HUES48 (cell line): Measurements from ENCODE around the gene ANKFY1.
"Not testable (repeated sequence)": the region's sequence is repeated elsewhere in the genome, so short reads cannot be mapped to it uniquely, and the experiment has no call there.

Source experiments
- H3K27ac ChIP-seq: one replicate; pipeline ENCODE4 v1.7.0; 2013; ENCODE audit warnings: low read depth, low read length, inconsistent platforms
- H3K27me3 ChIP-seq: 2 replicates; pipeline ENCODE4 v1.6.1; 2013; ENCODE audit warnings: mild to moderate bottlenecking, low read length; ENCODE audit not compliant: control insufficient read depth, insufficient read depth
- H3K36me3 ChIP-seq: 2 replicates; pipeline ENCODE4 v1.6.1; 2013; ENCODE audit warnings: low read length; ENCODE audit not compliant: control insufficient read depth, insufficient read depth
- H3K4me1 ChIP-seq: 2 replicates; pipeline ENCODE4 v1.6.1; 2013; ENCODE audit warnings: mild to moderate bottlenecking, low read length; ENCODE audit not compliant: control insufficient read depth, insufficient read depth
- H3K4me3 ChIP-seq: 2 replicates; pipeline ENCODE4 v1.5.1; 2013; ENCODE audit warnings: mild to moderate bottlenecking, low read depth, low read length
- H3K9ac ChIP-seq: 2 replicates; pipeline ENCODE4 v1.6.1; 2013; ENCODE audit warnings: mild to moderate bottlenecking, low read depth, low read length, moderate library complexity
- H3K9me3 ChIP-seq: 2 replicates; pipeline ENCODE4 v1.6.1; 2013; ENCODE audit warnings: low read length; ENCODE audit not compliant: control insufficient read depth, insufficient read depth

Gene ANKFY1

DNA sequence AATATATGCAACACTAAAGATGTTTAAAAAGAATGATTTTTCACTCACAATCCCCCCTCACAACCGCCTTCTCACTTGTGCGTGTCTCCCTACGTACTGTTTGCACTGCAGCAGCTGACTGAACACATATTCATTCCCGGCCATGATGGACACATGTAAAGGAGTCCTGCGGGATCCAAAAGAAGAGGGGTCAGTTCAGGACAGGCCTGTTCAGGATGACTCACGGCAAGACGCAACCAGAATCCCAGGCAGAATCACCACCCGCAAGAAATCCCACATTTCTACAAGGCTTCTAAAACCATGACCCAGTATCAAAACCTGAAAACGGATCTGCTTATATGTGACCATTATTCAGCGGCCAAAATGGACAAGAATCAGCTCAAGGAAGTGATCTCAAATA is 68.5 kb downstream of the ANKFY1 start:
- Histone ChIP-seq H3K4me1 (no peaks in the 10 kb centered on the region), H3K27me3 (no peaks in the 10 kb centered on the region), H3K27ac (peak overlapping the region; percentile 8), H3K9me3 (no peaks in the 10 kb centered on the region), H3K9ac (no peak overlapping the region), H3K36me3 (peaks cover 64% of the 10 kb centered on the region), H3K4me3 (no peak overlapping the region)

GRCh38 chr17:4194796-4195195 is 69.0 kb downstream of the ANKFY1 start:
- Histone ChIP-seq H3K9ac (no peak overlapping the region), H3K4me3 (no peak overlapping the region), H3K36me3 (peaks cover 68% of the 10 kb centered on the region), H3K4me1 (no peaks in the 10 kb centered on the region), H3K27me3 (no peaks in the 10 kb centered on the region), H3K9me3 (no peaks in the 10 kb centered on the region), H3K27ac (no peak overlapping the region)

- H3K4me3 ChIP-seq, H3K27ac ChIP-seq, H3K9ac ChIP-seq, H3K27me3 ChIP-seq, H3K9me3 ChIP-seq: not testable (repeated sequence)
- H3K4me1 ChIP-seq: peaks cover 10% of the 10 kb centered on the region
- H3K36me3 ChIP-seq: peaks cover 81% of the 10 kb centered on the region
Observed at GRCh38 chr17:4190791-4191190, 73.0 kb downstream of the ANKFY1 start.

- H3K27ac ChIP-seq: no peak overlapping the region
- H3K4me1 ChIP-seq: peaks cover 10% of the 10 kb centered on the region
- no peak overlapping the region for H3K4me3 ChIP-seq
- no peaks in the 10 kb centered on the region for H3K9me3 ChIP-seq
- no peak overlapping the region for H3K9ac ChIP-seq
- H3K27me3 ChIP-seq: no peaks in the 10 kb centered on the region
- H3K36me3 ChIP-seq: peaks cover 78% of the 10 kb centered on the region
Observed at GRCh38 chr17:4189280-4189679, 74.5 kb downstream of the ANKFY1 start.

DNA sequence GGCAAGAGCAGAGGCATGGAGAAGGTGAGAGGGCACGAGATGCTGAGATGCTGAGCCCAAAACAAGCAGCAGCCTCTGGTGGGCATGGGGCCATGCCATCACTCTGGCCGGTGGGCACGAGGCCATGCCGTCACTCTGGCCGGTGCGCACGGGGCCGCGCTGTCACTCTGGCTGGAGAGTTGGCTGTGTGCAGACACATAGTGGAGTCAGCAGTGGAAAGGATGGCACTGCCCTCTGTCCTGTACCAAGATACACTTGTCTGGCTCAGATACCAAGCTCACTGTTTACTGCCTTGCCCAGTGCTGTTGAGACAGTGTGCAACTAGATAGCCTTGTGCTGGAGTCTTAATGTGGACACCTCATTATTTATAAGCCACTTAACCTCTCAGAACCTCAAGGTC is 75.7 kb downstream of the ANKFY1 start:
- no peak overlapping the region for H3K4me3 ChIP-seq
- H3K9me3 ChIP-seq: no peaks in the 10 kb centered on the region
- no peak overlapping the region for H3K27ac ChIP-seq
- H3K27me3 ChIP-seq: no peaks in the 10 kb centered on the region
- H3K36me3 ChIP-seq: peaks cover 83% of the 10 kb centered on the region
- peaks cover 10% of the 10 kb centered on the region for H3K4me1 ChIP-seq
- no peak overlapping the region for H3K9ac ChIP-seq

DNA sequence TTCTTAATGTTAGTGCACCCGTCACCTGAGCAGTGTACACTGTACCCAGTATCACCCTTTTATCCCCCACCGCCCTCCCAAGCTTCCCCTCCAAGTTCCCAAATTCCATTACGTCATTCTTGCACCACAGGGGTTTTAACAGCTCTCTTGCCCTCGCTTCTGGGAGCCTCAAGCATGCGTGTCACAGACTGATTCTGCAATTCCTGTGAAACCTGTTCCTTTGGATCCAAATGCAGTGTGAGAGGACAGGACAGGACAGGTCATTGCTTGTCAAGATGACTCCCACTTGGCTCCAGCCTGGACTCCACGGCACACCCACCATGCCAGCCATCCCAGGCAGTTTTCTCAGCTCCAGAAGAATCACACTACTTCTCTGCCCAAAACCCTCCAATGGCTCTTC is 76.7 kb downstream of the ANKFY1 start:
- H3K27ac ChIP-seq: peak overlapping the region; percentile 77
- no peak overlapping the region for H3K4me3 ChIP-seq
- H3K4me1 ChIP-seq: peaks cover 10% of the 10 kb centered on the region
- H3K9me3 ChIP-seq: no peaks in the 10 kb centered on the region
- H3K27me3 ChIP-seq: no peaks in the 10 kb centered on the region
- H3K36me3 ChIP-seq: peaks cover 85% of the 10 kb centered on the region
- peak overlapping the region; percentile 26; the same call in 1 of the 2 replicates for H3K9ac ChIP-seq

- peak overlapping the region; percentile 77 for H3K27ac ChIP-seq
- H3K9ac ChIP-seq: no peak overlapping the region
- H3K9me3 ChIP-seq: no peaks in the 10 kb centered on the region
- no peak overlapping the region for H3K4me3 ChIP-seq
- H3K36me3 ChIP-seq: peaks cover 92% of the 10 kb centered on the region
- H3K4me1 ChIP-seq: peaks cover 10% of the 10 kb centered on the region
- H3K27me3 ChIP-seq: no peaks in the 10 kb centered on the region
Observed at GRCh38 chr17:4186357-4186881, 77.4 kb downstream of the ANKFY1 start.

- no peak overlapping the region for H3K9ac ChIP-seq
- H3K36me3 ChIP-seq: peaks cover 94% of the 10 kb centered on the region
- no peak overlapping the region for H3K27ac ChIP-seq
- no peak overlapping the region for H3K4me3 ChIP-seq
- no peaks in the 10 kb centered on the region for H3K9me3 ChIP-seq
- no peaks in the 10 kb centered on the region for H3K27me3 ChIP-seq
- H3K4me1 ChIP-seq: peaks cover 10% of the 10 kb centered on the region
Observed at GRCh38 chr17:4185656-4186055, 78.1 kb downstream of the ANKFY1 start.

GRCh38 chr17:4184811-4185210 is 79.0 kb downstream of the ANKFY1 start:
- H3K36me3 ChIP-seq: peaks cover 92% of the 10 kb centered on the region
- no peaks in the 10 kb centered on the region for H3K27me3 ChIP-seq
- no peak overlapping the region for H3K9ac ChIP-seq
- no peak overlapping the region for H3K4me3 ChIP-seq
- no peaks in the 10 kb centered on the region for H3K9me3 ChIP-seq
- H3K27ac ChIP-seq: no peak overlapping the region
- H3K4me1 ChIP-seq: peaks cover 10% of the 10 kb centered on the region

DNA sequence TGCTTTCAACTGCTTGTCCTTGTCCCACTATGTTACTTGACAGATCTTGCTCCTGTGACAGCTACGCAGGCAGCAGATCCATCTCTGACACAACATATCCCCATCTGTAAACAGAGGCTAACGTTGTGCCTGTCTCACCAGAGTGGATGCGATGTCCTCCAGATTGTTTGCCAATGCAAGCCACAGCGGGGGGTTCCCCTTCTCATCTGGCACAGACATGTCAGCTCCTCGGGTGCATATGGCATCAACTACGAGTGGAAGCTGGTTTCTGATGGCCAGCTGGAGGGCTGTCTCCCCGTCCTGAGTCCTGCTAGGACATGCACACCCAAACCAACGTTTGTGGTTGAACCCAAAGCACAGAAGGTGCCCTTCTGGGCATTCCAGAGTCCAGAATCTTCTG is 81.7 kb downstream of the ANKFY1 start:
- Histone ChIP-seq H3K27me3 (no peaks in the 10 kb centered on the region), H3K9ac (no peak overlapping the region), H3K27ac (no peak overlapping the region), H3K4me3 (no peak overlapping the region), H3K36me3 (peaks cover 93% of the 10 kb centered on the region), H3K9me3 (no peaks in the 10 kb centered on the region), H3K4me1 (peaks cover 5% of the 10 kb centered on the region; the same call in 1 of the 2 replicates)

DNA sequence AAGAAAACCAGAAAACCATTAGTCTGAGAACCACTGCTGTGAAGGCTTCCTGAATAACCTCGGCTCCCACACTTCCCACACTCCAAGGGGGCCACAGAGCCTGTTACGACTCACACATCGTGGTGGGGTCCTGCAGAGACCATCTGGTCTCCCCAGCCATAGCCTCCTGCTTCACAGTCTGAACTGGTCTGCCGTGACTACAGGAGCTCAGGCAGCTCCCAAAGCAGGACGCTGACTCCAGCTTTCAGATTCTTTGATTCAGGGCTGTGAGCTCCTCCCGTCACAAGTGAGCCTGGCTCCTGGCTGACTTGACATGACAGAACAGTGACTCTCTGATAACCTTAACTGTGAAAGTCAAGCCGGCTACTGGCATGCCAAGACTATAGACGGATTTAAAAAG is 83.0 kb downstream of the ANKFY1 start:
- Histone ChIP-seq H3K4me3 (no peak overlapping the region), H3K4me1 (no peaks in the 10 kb centered on the region), H3K9ac (no peak overlapping the region), H3K27ac (no peak overlapping the region), H3K27me3 (no peaks in the 10 kb centered on the region), H3K9me3 (no peaks in the 10 kb centered on the region), H3K36me3 (peaks cover 93% of the 10 kb centered on the region)

- no peaks in the 10 kb centered on the region for H3K4me1 ChIP-seq
- H3K27ac ChIP-seq: no peak overlapping the region
- no peak overlapping the region for H3K4me3 ChIP-seq
- no peaks in the 10 kb centered on the region for H3K27me3 ChIP-seq
- H3K36me3 ChIP-seq: peaks cover 94% of the 10 kb centered on the region
- no peaks in the 10 kb centered on the region for H3K9me3 ChIP-seq
- no peak overlapping the region for H3K9ac ChIP-seq
Observed at GRCh38 chr17:4179071-4179470, 84.7 kb downstream of the ANKFY1 start.
